H1 (cell line): ENCODE data around the gene SGSH. TPM values are rescaled to one million over a fixed set of nuclear protein-coding genes. Genes with fewer than 3 reads are reported as not detected.

Experiments used
- CTCF ChIA-PET: fragments of 300-600 bp; sonication (Branson Sonifier 250); formaldehyde crosslinking; loops from one replicate; lab custom pipeline; 2021; ENCODE audit not compliant: partially characterized antibody; lab: Charles Lee
- POLR2A ChIA-PET: fragments of 300-600 bp; sonication (Branson Sonifier 250); formaldehyde crosslinking; loops from one replicate; lab custom pipeline; 2021; ENCODE audit warnings: inconsistent platforms; ENCODE audit not compliant: partially characterized antibody; lab: Charles Lee
- DNase-seq, 2 experiments: peaks; one replicate each; pipeline versions ENCODE4 v3.0.0 to v3.0.0-alpha.2; 2010 to 2022; ENCODE audit warnings: low spot score in 2 of 2, low read depth in 1 of 2, mixed read lengths in 1 of 2
- FAIRE-seq: peaks from 2 replicates; lab custom pipeline; 2011; peaks lifted over from hg19 to GRCh38; lab: Jason Lieb, UNC
- H2AFZ ChIP-seq: 2 replicates; pipeline ENCODE4 v1.8.1; 2012; ENCODE audit warnings: low read length, inconsistent platforms
- H2AK5ac ChIP-seq: 2 replicates; pipeline ENCODE4 v1.6.1; 2013; ENCODE audit warnings: low read depth, low read length
- H2BK120ac ChIP-seq: replicated peaks from 2 replicates; pipeline ENCODE3; 2013; ENCODE audit warnings: low read depth, low read length, inconsistent platforms
- H2BK12ac ChIP-seq: 2 replicates; pipeline ENCODE4 v1.6.1; 2013; ENCODE audit warnings: low read depth, low read length
- H2BK15ac ChIP-seq: 2 replicates; pipeline ENCODE4 v1.6.1; 2013; ENCODE audit warnings: low read length
- H2BK20ac ChIP-seq: 2 replicates; pipeline ENCODE4 v1.6.1; 2013; ENCODE audit warnings: low read length
- H2BK5ac ChIP-seq: 2 replicates; pipeline ENCODE4 v1.6.1; 2013; ENCODE audit warnings: low read depth, low read length
- H3K14ac ChIP-seq: 2 replicates; pipeline ENCODE4 v1.6.1; 2013; ENCODE audit warnings: inconsistent platforms; ENCODE audit not compliant: insufficient read length
- H3K18ac ChIP-seq: 2 replicates; pipeline ENCODE4 v1.6.1; 2013; ENCODE audit warnings: low read length; ENCODE audit errors: extremely low read depth
- H3K23ac ChIP-seq: 2 replicates; pipeline ENCODE4 v1.6.1; 2013; ENCODE audit warnings: inconsistent platforms; ENCODE audit not compliant: insufficient read length
- H3K23me2 ChIP-seq: 2 replicates; pipeline ENCODE4 v1.6.1; 2013; ENCODE audit warnings: low read depth, low read length
- H3K27ac ChIP-seq: 2 replicates; pipeline ENCODE4 v1.6.1; 2011; ENCODE audit warnings: low read depth, low read length, inconsistent platforms
- H3K27me3 ChIP-seq, 4 experiments: replicated peaks in 1 of 4; 1 replicate in 1 of 4; 2 replicates in 3 of 4; pipeline versions ENCODE4 v1.6.1 to v1.8.1; 2011 to 2013; ENCODE audit warnings: low read length in 3 of 4, mild to moderate bottlenecking in 3 of 4, inconsistent platforms in 2 of 4, mixed read lengths in 2 of 4, moderate library complexity in 1 of 4; ENCODE audit not compliant: control insufficient read depth in 3 of 4, insufficient read depth in 3 of 4; ENCODE audit errors: extremely low read depth in 1 of 4
- H3K36me3 ChIP-seq, 4 experiments: 2 replicates each; pipeline versions ENCODE4 v1.6.1 to v1.8.1; 2011 to 2013; ENCODE audit warnings: mild to moderate bottlenecking in 4 of 4, low read length in 3 of 4, moderate library complexity in 2 of 4, control low read depth in 1 of 4, inconsistent platforms in 1 of 4; ENCODE audit not compliant: insufficient read depth in 4 of 4, control insufficient read depth in 2 of 4
- H3K4ac ChIP-seq: replicated peaks from 2 replicates; pipeline ENCODE3; 2013; ENCODE audit warnings: low read length, low read depth, mixed read lengths, inconsistent platforms; ENCODE audit not compliant: insufficient read length
- H3K4me1 ChIP-seq, 4 experiments: replicated peaks in 1 of 4; 1 replicate in 1 of 4; 2 replicates in 3 of 4; pipeline versions ENCODE4 v1.6.1 to v1.8.1; 2011 to 2013; ENCODE audit warnings: low read length in 3 of 4, inconsistent platforms in 2 of 4, mixed read lengths in 1 of 4; ENCODE audit not compliant: insufficient read depth in 4 of 4, control insufficient read depth in 3 of 4
- H3K4me2 ChIP-seq, 2 experiments: 2 replicates each; pipeline versions ENCODE4 v1.6.1 to v1.8.1; 2011 to 2013; ENCODE audit warnings: low read depth in 2 of 2, low read length in 2 of 2, control low read depth in 1 of 2, inconsistent platforms in 1 of 2, mild to moderate bottlenecking in 1 of 2; ENCODE audit not compliant: insufficient read depth in 1 of 2
- H3K4me3 ChIP-seq, 4 experiments: fragments of 200-600, 300-600 bp in 1 of 4; sonication (generic), shearing (Covaris generic), sonication (Bioruptor Twin) in 1 of 4; 2 replicates each; pipeline versions ENCODE4 v1.5.1 to v1.8.1; 2011 to 2016; ENCODE audit warnings: low read length in 4 of 4, low read depth in 3 of 4, control low read depth in 2 of 4, inconsistent platforms in 2 of 4, mild to moderate bottlenecking in 2 of 4, mixed read lengths in 1 of 4, moderate library complexity in 1 of 4; ENCODE audit not compliant: insufficient read depth in 2 of 4; ENCODE audit errors: extremely low read depth in 1 of 4
- H3K56ac ChIP-seq: replicated peaks from 2 replicates; pipeline ENCODE3; 2013; ENCODE audit warnings: low read depth, mild to moderate bottlenecking, mixed read lengths, low read length, inconsistent platforms; ENCODE audit not compliant: insufficient read length
- H3K79me1 ChIP-seq: 2 replicates; pipeline ENCODE4 v1.6.1; 2013; ENCODE audit warnings: low read depth, low read length, control low read depth
- H3K79me2 ChIP-seq, 2 experiments: 2 replicates each; pipeline versions ENCODE4 v1.6.1 to v1.8.1; 2012 to 2013; ENCODE audit warnings: low read length in 2 of 2, mild to moderate bottlenecking in 2 of 2, inconsistent platforms in 1 of 2; ENCODE audit not compliant: insufficient read depth in 2 of 2, control insufficient read depth in 1 of 2
- H3K9ac ChIP-seq, 4 experiments: replicated peaks in 1 of 4; 1 replicate in 1 of 4; 2 replicates in 3 of 4; pipeline versions ENCODE4 v1.6.1 to v1.8.1; 2011 to 2013; ENCODE audit warnings: low read depth in 3 of 4, low read length in 3 of 4, control low read depth in 2 of 4, mild to moderate bottlenecking in 2 of 4, moderate library complexity in 2 of 4, inconsistent platforms in 1 of 4; ENCODE audit errors: extremely low read depth in 1 of 4
- H3K9me3 ChIP-seq, 2 experiments: 2 replicates each; pipeline versions ENCODE4 v1.6.1 to v1.8.1; 2012 to 2013; ENCODE audit warnings: mild to moderate bottlenecking in 2 of 2, moderate library complexity in 2 of 2, control low read depth in 1 of 2, inconsistent platforms in 1 of 2, low read depth in 1 of 2, low read length in 1 of 2, mixed read lengths in 1 of 2; ENCODE audit not compliant: insufficient read depth in 2 of 2
- H4K20me1 ChIP-seq, 2 experiments: replicated peaks in 1 of 2; 2 replicates each; pipeline versions ENCODE3 to v1.8.1; 2011 to 2013; ENCODE audit warnings: inconsistent platforms in 2 of 2, low read length in 2 of 2, mild to moderate bottlenecking in 1 of 2; ENCODE audit not compliant: insufficient read depth in 2 of 2, control insufficient read depth in 1 of 2
- H4K5ac ChIP-seq: 2 replicates; pipeline ENCODE4 v1.6.1; 2013; ENCODE audit warnings: low read length, low read depth, mixed read lengths, inconsistent platforms; ENCODE audit not compliant: insufficient read length
- H4K8ac ChIP-seq: 2 replicates; pipeline ENCODE4 v1.8.0; 2013; ENCODE audit warnings: mild to moderate bottlenecking, moderate library complexity, low read length, inconsistent platforms; ENCODE audit not compliant: insufficient read depth; ENCODE audit errors: extremely low read depth
- H4K91ac ChIP-seq: replicated peaks from 2 replicates; pipeline ENCODE3; 2013; ENCODE audit warnings: low read length, mixed read lengths, inconsistent platforms; ENCODE audit not compliant: insufficient read length
- ASH2L ChIP-seq: fragments of 200-600, 300-600 bp; sonication (generic); IDR thresholded peaks from one replicate; pipeline ENCODE4 v1.7.1; 2017; ENCODE audit warnings: low read length
- CBX8 ChIP-seq: fragments of 300-800, 300-1000 bp; sonication (generic); IDR thresholded peaks from 2 replicates; pipeline ENCODE4 v1.7.1; 2016; ENCODE audit warnings: low read depth, low read length, borderline replicate concordance
- CREB1 ChIP-seq: IDR thresholded peaks from 2 replicates; pipeline ENCODE4 v1.6.1; 2012; ENCODE audit warnings: inconsistent platforms
- EP300 ChIP-seq, 2 experiments: IDR thresholded peaks; 1 replicate in 1 of 2; 2 replicates in 1 of 2; pipeline ENCODE4 v1.6.1; 2011 to 2012; ENCODE audit warnings: low read depth in 2 of 2, low read length in 2 of 2, mild to moderate bottlenecking in 2 of 2, borderline replicate concordance in 1 of 2, inconsistent platforms in 1 of 2, moderate library complexity in 1 of 2
- SP2 ChIP-seq: IDR thresholded peaks from 2 replicates; pipeline ENCODE4 v1.6.1; 2012; ENCODE audit warnings: mild to moderate bottlenecking, low read length, inconsistent platforms
- whole genome bisulfite sequencing, 2 experiments: shearing (Covaris generic) in 1 of 2; methylation state at CpG; one replicate each; pipeline versions ENCODE4 v1.1.6 to v1.1.7; 2013 to 2015; ENCODE audit warnings: low lambda C conversion rate in 2 of 2, mixed read lengths in 2 of 2, inconsistent platforms in 1 of 2, low coverage in 1 of 2, missing lambda C conversion rate in 1 of 2; ENCODE audit not compliant: insufficient replicate concordance in 2 of 2, insufficient coverage in 1 of 2, insufficient read length in 1 of 2; ENCODE audit errors: extremely low coverage in 1 of 2, missing lambda C conversion rate in 1 of 2; 5-methylcytosine and 5-hydroxymethylcytosine counted together
- long read RNA-seq, 2 experiments: library from RNA in 1 of 2; library from capped mRNA in 1 of 2; stranded (forward); transcript quantifications; one replicate each; pipeline ENCODE4 v2.0.0, GENCODE V29; 2021; ENCODE audit warnings: inconsistent platforms in 1 of 2
- polyA minus RNA-seq, 3 experiments: library from RNA; depleted of rRNA, polyadenylated mRNA; stranded (reverse); fragments of >200 nt; gene quantifications; 1 replicate in 2 of 3; 2 replicates in 1 of 3; pipeline ENCODE4 v1.2.3, GENCODE V29; 2011
- polyA plus RNA-seq, 7 experiments: library from polyadenylated mRNA; depleted of rRNA in 3 of 7; stranded (reverse) in 5 of 7; unstranded in 2 of 7; fragments of >200 nt in 5 of 7; fragments of 200-250 nt in 2 of 7; gene quantifications; 1 replicate in 5 of 7; 2 replicates in 1 of 7; 4 replicates in 1 of 7; pipeline versions ENCODE4 v1.2.1 to v1.2.3, GENCODE V29; 2011 to 2013; ENCODE audit warnings: missing spikeins in 2 of 7, mixed read lengths in 2 of 7
- total RNA-seq: library from RNA; stranded (reverse); fragmentation: NEBNext Ultra II Directional; extraction: Animal tissue kit (Norgen Biotek cat#: 25700); gene quantifications from 2 replicates; pipeline ENCODE4 v1.2.1, GENCODE V29; 2021
- TF ChIP-seq, protein P1 (sequence below), 3 experiments: IDR thresholded peaks; 1 replicate in 2 of 3; 2 replicates in 1 of 3; pipeline versions ENCODE4 v1.5.1 to v1.6.1; 2011; ENCODE audit warnings: low read length in 3 of 3, mild to moderate bottlenecking in 3 of 3, inconsistent platforms in 2 of 3, low read depth in 1 of 3, moderate library complexity in 1 of 3; ENCODE audit not compliant: insufficient read depth in 1 of 3; ENCODE audit errors: control extremely low read depth in 1 of 3

Gene SGSH
- total RNA-seq (15.6 and 19.6 TPM in 2 replicates), polyA plus RNA-seq (2011; rRNA removed) (18.0 and 39.2 TPM in 2 replicates), polyA minus RNA-seq (2011; rRNA and poly(A)+ RNA removed) (7.3 and 12.8 TPM in 2 replicates)
- polyA plus RNA-seq (2011; cell fraction: cytosol; rRNA removed), result 15.0 TPM
- polyA plus RNA-seq (2011; cell fraction: nucleus; rRNA removed), result 67.1 TPM
- polyA plus RNA-seq (2012, experiment 1 of 2), result 12.4 to 20.3 TPM (median 15.5 TPM) in 4 replicates
- 9.4 TPM for polyA plus RNA-seq (2012, experiment 2 of 2)
- 15.4 TPM for polyA plus RNA-seq (2013, experiment 1 of 2)
- 14.5 TPM for polyA plus RNA-seq (2013, experiment 2 of 2)
- polyA minus RNA-seq (2011; cell fraction: cytosol; rRNA and poly(A)+ RNA removed), result 10.8 TPM
- polyA minus RNA-seq (2011; cell fraction: nucleus; rRNA and poly(A)+ RNA removed), result 22.3 TPM
- long read RNA-seq, experiment 1, partial matches to known transcripts, result 1 of 9 reads
- long read RNA-seq, experiment 1, other reads (novel, unspliced or antisense), result 3 of 9 reads
- long read RNA-seq, experiment 2, result 0 reads

DNA sequence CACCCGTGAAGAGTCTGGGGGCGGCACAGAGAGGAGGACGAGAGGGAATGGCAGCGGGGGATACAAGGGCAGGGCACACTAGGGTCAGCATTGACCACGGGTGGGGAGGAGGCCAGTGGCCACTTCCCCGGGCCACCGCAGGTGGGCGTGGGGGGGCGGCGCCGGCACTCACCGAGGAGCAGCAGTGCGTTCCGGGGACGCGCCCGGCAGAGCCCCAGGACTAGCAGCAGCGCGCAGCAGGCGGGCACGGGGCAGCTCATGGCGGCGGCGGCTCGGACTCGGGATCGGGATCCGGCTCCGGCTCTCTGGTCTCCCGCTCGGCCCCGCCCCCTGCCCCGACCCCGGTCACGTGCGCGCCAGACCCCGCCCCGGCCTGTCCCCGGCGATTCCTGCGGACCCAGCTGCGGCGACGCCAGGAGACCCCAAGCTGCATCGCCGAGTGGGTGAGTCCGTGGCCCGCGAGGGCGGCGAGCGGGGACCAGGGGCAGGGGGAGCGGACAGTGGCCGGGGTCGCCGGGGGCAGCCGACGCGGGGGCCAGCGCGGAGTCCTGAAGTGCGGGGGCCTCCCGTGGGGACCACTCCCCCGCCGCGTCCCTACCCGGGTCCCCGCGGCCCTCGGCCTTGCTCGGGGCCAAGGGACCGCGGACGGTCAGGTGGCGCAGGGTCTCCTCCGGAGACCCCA, at the start of gene SGSH, which contains the start of gene SLC26A11:
Gene SGSH, minus strand, starts transcription at position 280 of the 682 bp plus-strand sequence. Its CDS starts 20 bp downstream, at position 260.
Gene SLC26A11, plus strand, starts transcription at position 374 of the 682 bp plus-strand sequence. CDS start 1,134 bp downstream, outside the sequence.
- H4K20me1 ChIP-seq, result peaks cover 2 to 15% of the 10 kb centered on the region in 2 experiments
- H3K4me1 ChIP-seq, result peaks cover 0 to 15% (median 8%) of the 10 kb centered on the region in 4 experiments; a peak in 6 of 7 replicates
- FAIRE-seq, result no peak
- peak within 1 kb of the TSS; percentile 77; the same call in 1 of the 2 replicates for H2AFZ ChIP-seq
- peak in 1 of 2 experiments; percentile 92 for DNase-seq
- H2BK120ac ChIP-seq, result peak within 1 kb of the TSS; percentile 49
- peak within 1 kb of the TSS; percentile 44 for H4K5ac ChIP-seq
- no peaks in the 10 kb centered on the region; a peak in 1 of 7 replicates for H3K27me3 ChIP-seq
- peak within 1 kb of the TSS; percentile 10 for H3K18ac ChIP-seq
- peak within 1 kb of the TSS; percentile 10 for H3K56ac ChIP-seq
- no peak within 1 kb of the TSS for H3K14ac ChIP-seq
- peak within 1 kb of the TSS; percentile 82 for H4K8ac ChIP-seq
- H2BK15ac ChIP-seq, result no peak within 1 kb of the TSS
- CTCF ChIA-PET, result interaction anchor here (1.1 kb wide), 2 partner anchors 9 to 17 kb away, joined by 4 to 6 read pairs; no protein-coding TSS in a partner anchor
- H3K23ac ChIP-seq, result no peak within 1 kb of the TSS
- H2AK5ac ChIP-seq, result no peak within 1 kb of the TSS
- peaks cover 10% of the 10 kb centered on the region; the same call in 1 of the 2 replicates for H3K23me2 ChIP-seq
- no peak within 1 kb of the TSS; the same call in 1 of the 2 replicates for H2BK5ac ChIP-seq
- WGBS, 2 experiments, result 2% methylated on average over 33 of the region's 77 CpGs; no CpG with 5 or more reads in 1 of the 2 experiments
- peak within 1 kb of the TSS; percentile 82 for H3K4ac ChIP-seq
- peak within 1 kb of the TSS; percentile 64 to 97 (median 76) for H3K4me3 ChIP-seq
- peak within 1 kb of the TSS; percentile 70 to 100 for H3K4me2 ChIP-seq
- no peaks in the 10 kb centered on the region for H3K9me3 ChIP-seq
- H3K36me3 ChIP-seq, result peaks cover 0 to 4% (median 0%) of the 10 kb centered on the region in 4 experiments; a peak in 2 of 8 replicates
- no peak within 1 kb of the TSS for H2BK20ac ChIP-seq
- peaks cover 8% of the 10 kb centered on the region for H3K79me1 ChIP-seq
- H3K27ac ChIP-seq, result 0 out of 2 replicates have a peak within 1 kb of the TSS, but pooled peaks have one; percentile 18
- H3K9ac ChIP-seq, result peak within 1 kb of the TSS; percentile 48 to 68 (median 64); a peak in 6 of 7 replicates
- POLR2A ChIA-PET, result interaction anchor here (0.9 to 1.4 kb wide), 3 partner anchors 8 to 74 kb away, joined by 3 read pairs; no protein-coding TSS in a partner anchor
- H3K79me2 ChIP-seq, result no peaks in the 10 kb centered on the region
- no peak within 1 kb of the TSS for H2BK12ac ChIP-seq
- peak within 1 kb of the TSS; percentile 88 for H4K91ac ChIP-seq
- TF ChIP-seq ASH2L (peak; percentile 43), CREB1 (0 out of 2 replicates have a peak, but pooled peaks have one; percentile 13), SP2 (no peak), CBX8 (no peak), EP300 (IDR thresholded peaks at IDR 0.05; ENCODE audit: borderline replicate concordance in 1 of 2, low read depth in 2 of 2, low read length in 2 of 2) (no peak)
- TF ChIP-seq, protein P1, sequence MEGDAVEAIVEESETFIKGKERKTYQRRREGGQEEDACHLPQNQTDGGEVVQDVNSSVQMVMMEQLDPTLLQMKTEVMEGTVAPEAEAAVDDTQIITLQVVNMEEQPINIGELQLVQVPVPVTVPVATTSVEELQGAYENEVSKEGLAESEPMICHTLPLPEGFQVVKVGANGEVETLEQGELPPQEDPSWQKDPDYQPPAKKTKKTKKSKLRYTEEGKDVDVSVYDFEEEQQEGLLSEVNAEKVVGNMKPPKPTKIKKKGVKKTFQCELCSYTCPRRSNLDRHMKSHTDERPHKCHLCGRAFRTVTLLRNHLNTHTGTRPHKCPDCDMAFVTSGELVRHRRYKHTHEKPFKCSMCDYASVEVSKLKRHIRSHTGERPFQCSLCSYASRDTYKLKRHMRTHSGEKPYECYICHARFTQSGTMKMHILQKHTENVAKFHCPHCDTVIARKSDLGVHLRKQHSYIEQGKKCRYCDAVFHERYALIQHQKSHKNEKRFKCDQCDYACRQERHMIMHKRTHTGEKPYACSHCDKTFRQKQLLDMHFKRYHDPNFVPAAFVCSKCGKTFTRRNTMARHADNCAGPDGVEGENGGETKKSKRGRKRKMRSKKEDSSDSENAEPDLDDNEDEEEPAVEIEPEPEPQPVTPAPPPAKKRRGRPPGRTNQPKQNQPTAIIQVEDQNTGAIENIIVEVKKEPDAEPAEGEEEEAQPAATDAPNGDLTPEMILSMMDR (IDR thresholded peaks at IDR 0.05; ENCODE audit: control extremely low read depth in 1 of 3, insufficient read depth in 1 of 3, low read depth in 1 of 3, low read length in 3 of 3), result no peak
